ENCODE measurements around the gene RCHY1.
"Not testable (repeated sequence)": the region's sequence is repeated elsewhere in the genome, so short reads cannot be mapped to it uniquely, and the experiment has no call there.

The RCHY1 gene

DNA sequence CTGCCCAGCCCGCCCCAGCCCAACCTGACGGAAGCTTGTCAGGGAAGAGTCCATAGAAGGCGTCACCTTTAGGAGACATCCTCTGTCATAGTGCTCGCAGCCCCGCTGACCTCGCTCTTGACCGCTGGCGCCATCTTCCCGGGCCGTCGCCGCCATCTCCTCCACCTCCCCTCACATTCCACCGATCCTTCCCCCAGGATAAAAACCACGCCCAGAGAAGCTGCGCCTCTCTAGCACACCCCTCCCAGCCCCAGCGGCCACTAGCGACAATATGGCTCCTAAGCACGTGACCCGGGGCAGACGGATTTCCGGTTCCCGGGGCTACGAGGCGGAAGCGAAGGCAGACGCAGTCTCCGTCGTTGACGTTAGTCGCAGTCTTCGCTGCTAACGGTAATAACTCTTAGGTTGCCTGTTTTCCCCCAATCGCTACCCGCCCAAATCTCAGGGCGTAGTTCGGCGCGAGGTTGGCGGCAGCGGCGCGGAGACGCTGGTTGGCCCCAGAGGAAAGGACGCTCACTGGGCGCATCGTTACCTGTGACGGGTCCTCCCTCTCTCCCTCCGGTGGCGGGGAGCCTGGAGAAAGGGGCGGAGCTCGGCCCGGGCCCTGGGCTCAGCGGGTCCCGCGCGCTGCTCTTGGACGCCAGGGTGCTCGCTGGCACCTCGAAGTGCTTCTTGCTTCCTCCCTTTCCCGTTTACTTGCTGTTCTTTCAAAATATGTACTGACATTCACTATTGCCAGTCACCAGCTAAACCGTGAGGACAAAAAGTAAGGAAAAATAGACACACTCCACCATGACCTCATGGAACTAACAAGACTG, at the start of gene RCHY1, which contains the start of gene THAP6:
TSS of gene RCHY1 (minus strand) at position 273 of the 818 bp plus-strand sequence. CDS start at position 156, 117 bp downstream.
TSS of gene THAP6 (plus strand) at position 343 of the 818 bp plus-strand sequence. CDS start 980 bp downstream, outside the sequence.
- peak; percentile 87 for DNase-seq

DNA sequence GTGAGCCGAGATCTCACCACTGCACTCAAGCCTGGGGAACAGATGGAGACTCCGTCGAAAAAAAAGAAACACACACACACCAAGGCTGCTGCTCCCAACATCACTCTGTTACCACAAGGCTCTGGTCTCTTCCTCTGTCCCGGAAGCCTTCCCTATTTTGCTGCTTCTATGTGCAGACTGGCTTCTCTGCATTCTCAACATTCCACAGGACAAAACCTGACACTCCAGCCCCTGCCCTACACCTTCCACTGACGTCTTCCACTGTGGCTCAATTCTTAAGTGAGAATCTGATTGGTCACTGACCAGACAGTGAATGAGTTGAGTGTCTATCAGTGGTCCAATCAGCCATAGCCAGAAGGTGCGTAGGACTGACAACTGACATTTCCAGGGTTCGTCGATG, 47.6 kb upstream of the RCHY1 start:
- DNase-seq = no peak

DNA sequence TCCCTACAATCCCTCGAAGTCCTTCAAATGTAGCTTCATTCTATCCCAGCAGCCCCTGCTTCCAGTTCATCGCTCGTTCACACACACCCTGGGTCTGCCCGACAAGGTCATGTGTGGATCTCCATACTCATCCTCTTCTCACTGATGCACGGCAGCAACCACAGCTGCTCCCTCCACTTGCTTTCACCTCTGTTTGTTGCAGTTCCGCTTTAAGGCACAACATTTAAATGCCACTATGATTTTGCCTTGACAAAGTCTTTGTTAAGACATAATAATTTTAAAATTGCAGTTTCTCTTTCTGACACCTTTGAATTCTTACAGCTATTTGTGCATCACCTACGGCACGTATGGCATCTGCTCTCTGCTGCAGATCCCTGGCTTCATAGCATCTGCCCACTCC, 43.5 kb upstream of the RCHY1 start:
- DNase-seq = no peak

DNA sequence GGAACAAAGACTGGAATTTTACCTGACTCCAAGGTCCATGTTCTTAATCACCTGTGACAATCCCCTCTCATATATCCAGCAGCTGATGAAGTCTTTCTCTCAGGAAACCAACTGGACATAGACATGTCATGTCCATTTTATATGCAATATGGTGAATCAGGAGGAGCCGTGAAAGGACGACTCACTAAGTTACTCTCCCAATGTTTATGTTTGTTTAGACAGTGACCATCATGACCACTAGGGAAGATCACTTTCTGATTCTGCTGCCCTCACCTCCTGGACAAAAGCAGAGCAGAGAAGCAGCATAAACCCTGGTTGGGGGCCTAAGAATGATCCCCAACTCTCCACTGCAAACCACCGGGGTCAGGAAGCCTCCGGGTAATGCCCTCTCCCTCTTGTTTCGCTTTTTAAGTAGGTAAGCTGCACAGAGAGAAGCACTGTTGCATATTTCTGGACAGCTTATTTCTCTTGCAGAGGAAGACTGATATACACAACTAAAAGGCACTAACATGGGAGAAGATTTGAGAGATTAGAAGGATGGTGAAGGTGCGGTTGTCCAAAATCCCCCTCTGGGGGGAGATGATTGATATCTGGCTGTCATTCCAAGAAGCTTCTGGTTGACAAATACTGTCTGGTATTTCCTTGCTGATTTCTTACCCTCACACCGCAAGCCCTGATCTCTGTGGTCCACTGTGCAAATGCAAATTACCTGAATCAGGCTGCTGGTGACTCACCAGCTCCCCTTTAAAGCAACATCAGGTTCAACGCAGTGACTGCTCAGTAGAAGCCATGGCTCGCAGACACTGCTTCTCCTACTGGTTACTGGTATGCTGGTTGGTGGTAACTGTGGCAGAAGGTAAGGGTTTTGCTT, 41.3 kb upstream of the RCHY1 start, which contains the start of gene ODAPH:
TSS of gene ODAPH (plus strand) at position 773 of the 871 bp plus-strand sequence. CDS start at position 790, 17 bp downstream.
- DNase-seq = no peak

DNA sequence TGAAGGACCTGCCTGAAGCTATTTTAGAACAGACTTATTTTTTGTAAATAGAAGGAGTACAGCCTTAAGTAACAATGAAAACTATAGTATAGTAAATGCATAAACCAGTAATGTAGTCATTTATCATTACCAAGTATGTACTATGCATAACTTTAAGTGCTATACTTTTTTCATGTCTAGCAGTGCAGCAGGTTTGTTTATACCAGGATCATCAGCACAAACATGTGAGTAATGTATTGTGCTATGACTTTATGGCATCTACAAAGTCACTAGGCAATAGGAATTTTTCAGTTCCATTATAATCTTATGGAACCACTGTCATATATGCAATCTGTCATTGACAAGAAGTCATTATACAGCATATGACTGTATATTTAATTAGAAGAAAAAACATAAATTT, 38.2 kb upstream of the RCHY1 start:
- DNase-seq = no peak

DNA sequence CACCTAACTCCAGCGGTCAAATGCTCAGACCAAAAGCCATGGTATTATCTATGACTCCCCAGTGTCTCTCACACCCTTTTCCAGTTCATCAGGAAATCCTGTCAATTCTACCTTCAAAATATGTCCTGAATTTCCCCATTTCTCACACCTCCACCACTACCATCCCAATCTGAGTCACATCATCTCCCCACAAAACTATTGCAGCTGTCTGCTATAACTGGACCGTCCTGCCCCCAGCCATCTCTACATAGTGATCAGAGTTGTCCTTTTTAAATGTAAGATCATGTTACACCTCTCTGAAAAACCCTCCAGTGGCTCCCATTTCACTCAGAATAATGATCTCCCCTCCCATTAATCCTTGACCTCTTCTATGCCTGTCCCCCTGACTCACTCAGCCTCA, 34.8 kb upstream of the RCHY1 start:
- DNase-seq = no peak

DNA sequence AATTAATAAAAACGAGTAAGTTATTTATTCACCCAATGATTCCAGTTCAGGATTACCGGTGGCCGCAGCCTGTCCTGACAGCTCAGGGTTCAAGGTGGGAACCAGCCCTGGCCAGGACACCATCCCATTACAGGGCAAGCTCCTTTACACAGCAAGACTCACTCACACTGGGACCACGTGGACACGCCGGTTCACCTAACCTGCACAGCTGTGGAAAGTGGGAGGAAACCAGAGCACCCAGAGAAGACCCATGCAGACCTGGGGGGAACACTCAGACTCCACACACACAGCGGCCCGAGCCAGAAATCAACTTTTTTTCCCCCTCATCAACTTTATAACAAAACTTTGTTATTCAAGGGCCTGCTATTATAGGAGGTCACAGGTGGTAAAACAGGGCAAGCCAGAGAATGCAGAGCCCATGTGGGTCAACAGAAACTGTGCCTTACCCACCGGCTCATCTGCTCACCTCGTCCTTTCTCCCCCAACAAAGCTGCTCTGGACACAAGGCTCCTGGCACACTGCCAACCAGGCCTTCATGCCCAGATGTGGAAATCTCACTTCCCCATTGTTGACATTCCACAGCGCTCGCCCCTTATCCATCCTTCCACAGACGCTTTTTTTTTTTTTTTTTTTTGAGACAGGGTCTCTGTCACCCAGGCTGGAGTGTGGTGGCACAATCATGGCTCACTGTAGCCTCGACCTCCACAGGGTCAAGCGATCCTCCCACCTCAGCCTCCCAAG, 33.6 kb upstream of the RCHY1 start:
- DNase-seq = no peak

DNA sequence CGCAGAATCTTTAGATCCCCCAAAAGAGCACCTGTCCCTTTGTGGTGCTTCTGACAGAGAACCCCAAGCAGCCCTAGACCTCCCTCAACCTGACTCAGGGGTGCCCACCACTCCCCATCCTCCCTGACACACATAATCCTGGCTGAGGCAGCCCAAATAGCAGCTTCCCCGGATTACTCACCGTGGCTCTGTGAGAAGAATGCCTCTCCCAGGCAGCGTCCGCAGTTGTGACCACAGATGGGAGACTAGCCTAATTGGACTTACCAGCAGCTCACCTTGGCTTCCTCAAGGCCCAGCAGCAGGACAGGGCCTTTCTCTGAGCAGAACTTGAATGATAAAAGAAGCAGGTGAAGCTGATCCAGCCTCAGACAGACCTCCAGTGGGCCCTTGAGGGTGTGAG, 31.3 kb upstream of the RCHY1 start:
- DNase-seq = no peak

DNA sequence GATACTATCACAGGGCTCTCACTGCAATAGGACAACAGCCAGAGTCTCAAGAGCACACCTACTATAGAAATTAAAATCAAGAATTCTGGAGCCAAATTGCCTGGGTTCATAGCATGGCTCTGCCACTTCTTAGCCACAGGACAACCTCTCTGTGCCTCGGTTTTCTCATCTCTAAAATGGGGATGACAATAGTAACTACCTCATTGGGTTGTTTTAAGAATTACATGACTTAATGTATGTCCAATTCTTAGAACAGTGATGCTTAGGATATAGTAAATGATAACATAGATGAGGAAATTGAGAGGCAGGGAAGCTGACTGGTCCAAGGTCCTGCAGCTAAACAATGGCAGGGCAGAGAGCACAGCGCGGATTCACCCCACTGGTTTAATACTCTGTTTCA, 30.7 kb upstream of the RCHY1 start:
- no peak for DNase-seq

DNA sequence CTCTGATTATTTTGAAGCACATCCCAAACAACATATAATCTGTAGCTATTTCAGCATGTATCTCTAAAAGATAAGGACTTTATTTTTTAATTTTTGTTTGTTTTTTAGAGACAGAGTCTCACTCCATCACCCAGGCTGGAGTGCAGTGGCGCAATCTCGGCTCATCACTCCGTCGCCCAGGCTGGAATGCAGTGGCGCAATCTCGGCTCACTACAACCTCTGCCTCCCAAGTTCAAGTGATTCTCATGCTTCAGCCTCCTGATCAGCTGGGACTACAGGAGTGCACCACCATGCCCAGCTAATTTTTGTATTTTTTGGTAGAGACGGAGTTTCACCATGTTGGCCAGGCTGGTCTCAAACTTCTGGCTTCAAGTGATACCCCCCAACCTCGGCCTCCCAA, 30.0 kb upstream of the RCHY1 start:
- not testable (repeated sequence) for DNase-seq

DNA sequence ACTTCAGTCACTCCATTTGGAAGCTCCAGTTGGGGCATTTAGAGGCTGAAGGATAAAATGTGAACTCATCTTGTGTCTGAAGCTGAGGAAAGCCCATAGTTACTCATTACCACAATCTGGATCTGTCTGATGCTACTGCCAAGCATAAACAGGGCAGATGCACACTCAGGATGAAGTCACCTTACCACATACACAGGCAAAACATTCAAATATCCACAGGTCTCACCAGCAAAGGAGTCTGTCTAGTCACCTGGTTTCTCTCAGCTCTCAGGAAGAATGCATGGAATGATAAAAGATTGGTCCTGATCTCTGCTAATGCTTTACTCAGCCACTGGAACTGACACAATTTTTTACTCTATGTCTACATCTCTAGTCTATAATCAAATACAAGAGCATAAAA, 28.6 kb upstream of the RCHY1 start:
- no peak for DNase-seq

DNA sequence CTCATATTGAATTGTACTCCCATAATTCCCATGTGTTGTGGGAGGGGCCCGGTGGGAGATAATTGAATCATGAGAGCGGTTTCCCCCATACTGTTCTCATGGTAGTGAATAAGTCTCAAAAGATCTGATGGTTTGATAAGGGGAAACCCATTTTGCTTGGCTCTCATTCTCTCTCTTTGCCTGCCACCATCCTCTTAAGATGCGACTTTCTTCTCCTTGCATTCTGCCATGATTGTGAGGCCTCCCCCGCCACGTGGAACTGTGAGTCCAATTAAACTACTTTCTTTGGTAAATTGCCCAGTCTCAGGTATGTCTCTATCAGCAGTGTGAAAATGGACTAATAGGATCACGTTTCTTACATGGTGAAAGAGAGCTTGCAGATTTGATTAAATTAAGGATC, 23.1 kb upstream of the RCHY1 start:
- DNase-seq = not testable (repeated sequence)

DNA sequence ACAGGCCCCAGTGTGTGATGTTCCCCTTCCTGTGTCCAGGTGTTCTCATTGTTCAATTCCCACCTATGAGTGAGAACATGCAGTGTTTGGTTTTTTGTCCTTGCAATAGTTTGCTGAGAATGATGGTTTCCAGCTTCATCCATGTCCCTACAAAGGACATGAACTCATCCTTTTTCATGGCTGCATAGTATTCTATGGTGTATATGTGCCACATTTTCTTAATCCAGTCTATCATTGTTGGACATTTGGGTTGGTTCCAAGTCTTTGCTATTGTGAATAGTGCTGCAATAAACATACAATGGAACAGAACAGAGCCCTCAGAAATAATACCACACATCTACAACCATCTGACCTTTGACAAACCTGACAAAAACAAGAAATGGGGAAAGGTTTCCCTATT, 19.7 kb upstream of the RCHY1 start:
- not testable (repeated sequence) for DNase-seq

DNA sequence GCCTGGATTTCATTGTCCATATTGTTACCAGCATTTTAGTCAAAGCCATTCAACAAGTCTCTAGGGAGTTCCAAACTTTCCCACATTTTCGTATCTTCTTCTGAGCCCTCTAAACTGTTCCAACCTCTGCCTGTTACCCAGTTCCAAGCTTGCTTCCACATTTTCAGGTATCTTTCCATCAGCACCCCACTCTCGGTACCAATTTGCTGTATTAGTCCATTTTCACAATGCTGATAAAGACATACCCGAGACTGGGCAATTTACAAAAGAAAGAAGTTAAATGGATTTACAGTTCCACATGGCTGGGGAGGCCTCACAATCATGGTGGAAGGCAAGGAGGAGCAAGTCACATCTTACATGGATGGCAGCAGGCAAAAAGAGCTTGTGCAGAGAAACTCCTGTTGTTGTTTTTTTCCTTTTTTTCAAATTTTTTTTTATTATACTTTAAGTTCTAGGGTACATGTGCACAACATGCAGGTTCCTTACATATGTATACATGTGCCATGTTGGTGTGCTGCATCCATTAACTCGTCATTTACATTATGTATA, 19.2 kb upstream of the RCHY1 start:
- DNase-seq = not testable (repeated sequence)

DNA sequence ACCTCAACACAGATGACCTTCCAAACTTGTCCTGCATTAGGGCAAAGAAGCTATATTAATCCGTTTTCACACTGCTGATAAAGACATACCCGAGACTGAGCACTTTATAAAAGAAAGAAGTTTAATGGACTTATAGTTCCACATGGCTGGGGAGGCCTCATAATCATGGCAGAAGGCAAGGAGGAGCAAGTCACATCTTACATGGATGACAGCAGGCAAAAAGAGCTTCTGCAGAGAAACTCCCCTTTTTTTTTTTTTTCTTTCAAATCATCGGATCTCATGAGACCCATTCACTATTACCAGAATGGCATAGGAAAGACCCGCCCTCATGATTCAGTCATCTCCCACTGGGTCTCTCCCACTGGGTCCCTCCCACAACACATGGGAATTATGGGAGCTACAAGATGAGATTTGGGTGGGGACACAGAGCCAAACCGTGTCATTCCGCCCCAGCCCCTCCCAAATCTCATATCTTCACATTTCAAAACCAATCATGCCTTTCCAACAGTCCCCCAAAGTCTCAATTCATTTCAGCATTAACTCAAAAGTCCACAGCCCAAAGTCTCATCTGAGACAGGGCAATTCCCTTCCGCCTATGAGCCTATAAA, 17.4 kb upstream of the RCHY1 start:
- DNase-seq = not testable (repeated sequence)

DNA sequence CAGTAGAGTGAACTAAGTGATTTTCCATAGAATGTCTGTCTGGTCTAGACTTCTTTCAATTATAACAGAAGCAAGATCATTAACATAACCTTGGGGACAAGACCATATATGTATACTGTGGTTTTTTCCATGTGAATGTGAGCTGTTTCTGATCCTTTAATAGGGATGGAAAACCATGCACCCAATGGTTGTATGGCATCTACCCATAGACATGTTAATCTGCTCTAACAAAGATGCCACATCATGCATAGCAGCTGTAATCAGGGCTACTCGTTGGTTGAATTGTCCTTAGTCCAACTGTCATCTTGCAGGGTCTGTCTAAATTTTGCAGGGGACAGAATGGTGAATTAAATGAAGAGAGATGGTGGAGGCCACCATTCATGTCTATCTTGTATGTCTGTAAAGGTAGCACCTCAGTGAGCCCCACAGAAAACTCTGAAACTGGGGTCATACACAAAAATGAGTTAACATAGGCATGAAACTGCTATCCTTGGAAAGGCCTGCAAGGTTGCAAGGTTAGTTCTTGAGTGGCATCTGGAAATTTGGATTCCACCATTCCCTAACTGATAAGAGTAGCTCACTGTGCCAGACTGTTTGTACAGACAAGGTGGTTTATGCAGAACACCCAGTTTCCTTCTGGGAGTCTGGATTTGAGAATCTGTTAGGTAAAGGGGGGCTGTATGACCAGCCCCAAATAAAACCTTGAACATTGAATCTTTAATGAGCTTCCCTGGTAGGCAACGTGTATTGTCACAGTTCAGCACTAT, 16.5 kb upstream of the RCHY1 start:
- DNase-seq = no peak

DNA sequence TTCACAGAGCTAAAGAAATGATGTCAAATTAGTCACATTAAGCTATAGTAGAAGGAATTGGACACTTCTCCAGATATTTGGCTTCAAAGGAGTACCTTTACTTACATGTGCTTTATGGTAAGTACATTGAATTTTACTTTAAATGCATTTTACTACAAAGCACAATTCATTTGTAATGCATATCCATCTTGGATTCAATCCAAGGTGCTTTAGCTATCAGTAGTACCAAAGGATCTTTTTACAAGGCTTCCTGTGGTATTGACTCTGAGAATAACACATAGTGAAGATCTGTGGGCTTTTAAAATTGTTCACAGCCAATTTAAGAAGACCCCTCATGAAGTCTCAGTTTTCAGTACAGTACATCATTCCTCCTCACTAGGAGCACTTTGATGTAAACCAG, 13.3 kb upstream of the RCHY1 start:
- DNase-seq = no peak

DNA sequence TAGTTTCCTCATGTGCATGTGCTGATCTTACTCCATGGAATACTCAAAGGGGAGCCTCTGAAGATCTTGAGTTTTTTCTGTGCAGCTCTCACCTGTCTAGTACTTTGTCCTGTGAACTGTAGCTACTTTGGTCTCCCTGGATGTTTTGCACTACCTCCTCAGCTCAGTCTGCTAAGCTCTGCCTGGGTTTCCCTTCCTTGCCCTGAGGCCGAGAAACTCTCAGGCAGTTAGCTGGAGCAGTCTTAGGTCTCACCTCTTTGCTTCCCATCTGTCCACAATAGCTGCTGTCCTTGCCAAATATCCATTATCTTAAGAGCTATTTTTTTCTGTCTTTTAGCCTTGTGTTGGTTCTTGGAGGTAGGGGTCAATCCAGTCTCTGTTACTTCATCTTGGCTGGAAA, 11.7 kb upstream of the RCHY1 start:
- DNase-seq = no peak

DNA sequence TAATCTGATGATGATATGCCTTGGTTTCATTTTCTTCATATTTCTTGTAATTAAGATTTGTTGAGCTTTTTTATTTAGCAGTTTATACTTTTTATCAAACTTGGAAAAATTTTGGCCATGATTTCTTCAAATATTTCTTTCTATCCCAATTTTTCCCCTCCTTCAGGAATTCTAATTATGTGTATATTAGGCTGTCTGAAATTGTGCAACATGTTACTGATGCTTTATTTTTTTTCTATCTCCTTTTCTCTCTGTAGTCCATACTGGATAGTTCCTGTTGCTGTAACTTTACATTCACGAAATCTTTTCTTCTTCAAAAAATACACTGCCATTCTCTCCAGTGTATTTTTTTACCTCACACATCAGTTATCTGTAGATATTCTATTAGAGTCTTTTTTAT, 10.9 kb upstream of the RCHY1 start:
- DNase-seq = no peak

DNA sequence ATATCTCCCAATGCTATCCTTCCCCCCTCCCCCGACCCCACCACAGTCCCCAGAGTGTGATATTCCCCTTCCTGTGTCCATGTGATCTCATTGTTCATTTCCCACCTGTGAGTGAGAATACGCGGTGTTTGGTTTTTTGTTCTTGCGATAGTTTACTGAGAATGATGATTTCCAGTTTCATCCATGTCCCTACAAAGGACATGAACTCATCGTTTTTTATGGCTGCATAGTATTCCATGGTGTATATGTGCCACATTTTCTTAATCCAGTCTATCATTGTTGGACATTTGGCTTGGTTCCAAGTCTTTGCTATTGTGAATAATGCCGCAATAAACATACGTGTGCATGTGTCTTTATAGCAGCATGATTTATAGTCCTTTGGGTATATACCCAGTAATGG, 5.2 kb upstream of the RCHY1 start:
- DNase-seq = not testable (repeated sequence)

DNA sequence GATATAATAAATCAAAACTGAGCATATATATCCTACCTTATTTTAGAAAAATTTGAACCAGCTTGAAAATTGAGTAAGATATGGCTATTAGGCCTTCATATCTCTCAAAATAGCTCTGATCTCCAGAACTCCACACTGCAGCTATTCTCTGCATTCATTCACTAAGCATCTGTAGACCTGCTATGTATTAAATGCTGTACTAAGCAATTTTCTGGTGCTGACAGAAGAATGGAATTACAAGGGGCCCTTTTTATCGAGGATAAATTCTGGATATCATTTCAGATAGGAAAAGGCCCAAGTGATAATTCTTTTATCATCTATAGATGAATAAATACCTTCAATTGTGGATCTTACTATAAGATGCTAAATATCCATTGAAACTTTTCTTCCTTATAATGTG, 1.9 kb upstream of the RCHY1 start:
- no peak for DNase-seq
